IMR-90 (cell line): ENCODE data around the gene TNFRSF17. TPM values are rescaled to one million over a fixed set of nuclear protein-coding genes. Genes with fewer than 3 reads are reported as not detected.

Source experiments
- ATAC-seq: fragments of 200-7000 bp; cut with Tn5 transposase; 2 replicates; pipeline ENCODE4 v1.9.1; 2020; ENCODE audit warnings: low read depth, mild to moderate bottlenecking, moderate library complexity
- BruUV-seq: library from RNA; stranded (reverse); fragments of 400-500 nt; replicated peaks from 2 replicates; lab custom pipeline; 2021; lab: Mats Ljungman, UMichigan
- CTCF ChIA-PET: fragments of 300-600 bp; formaldehyde crosslinking; extraction: SDS; loops from one replicate; lab custom pipeline; 2021; ENCODE audit warnings: antibody characterized with exemption; lab: Yijun Ruan, JAX
- POLR2A ChIA-PET: fragments of 300-600 bp; sonication (Branson Sonifier 250); formaldehyde crosslinking; loops from one replicate; lab custom pipeline; 2022; ENCODE audit warnings: antibody characterized with exemption; ENCODE audit not compliant: unreplicated experiment; lab: Charles Lee
- DNase-seq: peaks from one replicate; pipeline ENCODE4 v3.0.0; 2013
- H2AFZ ChIP-seq: replicated peaks from 2 replicates; pipeline ENCODE3; 2013; ENCODE audit warnings: low read length, mild to moderate bottlenecking; ENCODE audit not compliant: poor library complexity
- H2AK5ac ChIP-seq: 2 replicates; pipeline ENCODE4 v1.6.1; 2013; ENCODE audit warnings: low read depth, low read length, inconsistent platforms
- H2AK9ac ChIP-seq: replicated peaks from 2 replicates; pipeline ENCODE3; 2013; ENCODE audit warnings: mild to moderate bottlenecking, low read depth, low read length, moderate library complexity; ENCODE audit not compliant: poor library complexity
- H2BK120ac ChIP-seq: 2 replicates; pipeline ENCODE4 v1.6.1; 2013; ENCODE audit warnings: low read depth, low read length, inconsistent platforms
- H2BK15ac ChIP-seq: 3 replicates; pipeline ENCODE4 v1.6.1; 2013; ENCODE audit warnings: low read depth, low read length, inconsistent platforms
- H2BK20ac ChIP-seq: 2 replicates; pipeline ENCODE4 v1.6.1; 2013; ENCODE audit warnings: low read depth, mild to moderate bottlenecking, inconsistent platforms, low read length, moderate library complexity
- H2BK5ac ChIP-seq: 2 replicates; pipeline ENCODE4 v1.6.1; 2013; ENCODE audit warnings: mild to moderate bottlenecking, low read depth, low read length, inconsistent platforms; ENCODE audit not compliant: poor library complexity, severe bottlenecking
- H3K14ac ChIP-seq: replicated peaks from 2 replicates; pipeline ENCODE4 v1.6.1; 2013; ENCODE audit warnings: low read depth, low read length, inconsistent platforms
- H3K18ac ChIP-seq: 2 replicates; pipeline ENCODE4 v1.6.1; 2013; ENCODE audit warnings: low read depth, low read length, control low read depth
- H3K23ac ChIP-seq: 2 replicates; pipeline ENCODE4 v1.6.1; 2013; ENCODE audit warnings: low read depth, low read length, inconsistent platforms
- H3K27ac ChIP-seq: 2 replicates; pipeline ENCODE4 v1.5.1; 2013; ENCODE audit warnings: mild to moderate bottlenecking, control low read depth, low read length; ENCODE audit not compliant: insufficient read depth
- H3K27me3 ChIP-seq: 2 replicates; pipeline ENCODE4 v1.6.1; 2013; ENCODE audit warnings: low read length; ENCODE audit not compliant: control insufficient read depth, insufficient read depth
- H3K36me3 ChIP-seq: 2 replicates; pipeline ENCODE4 v1.6.1; 2013; ENCODE audit warnings: low read length, mixed read lengths; ENCODE audit not compliant: control insufficient read depth, insufficient read depth
- H3K4ac ChIP-seq: 2 replicates; pipeline ENCODE4 v1.6.1; 2013; ENCODE audit warnings: low read depth, low read length, inconsistent platforms
- H3K4me1 ChIP-seq: 2 replicates; pipeline ENCODE4 v1.6.1; 2013; ENCODE audit warnings: low read length, mixed read lengths; ENCODE audit not compliant: control insufficient read depth, insufficient read depth
- H3K4me2 ChIP-seq: 2 replicates; pipeline ENCODE4 v1.6.1; 2013; ENCODE audit warnings: low read depth, mild to moderate bottlenecking, control low read depth, low read length, moderate library complexity
- H3K4me3 ChIP-seq: 2 replicates; pipeline ENCODE4 v1.5.1; 2013; ENCODE audit warnings: low read depth, mild to moderate bottlenecking, control low read depth, low read length, moderate library complexity; ENCODE audit not compliant: insufficient read depth
- H3K56ac ChIP-seq: 2 replicates; pipeline ENCODE4 v1.6.1; 2013; ENCODE audit warnings: low read length, inconsistent platforms; ENCODE audit not compliant: insufficient read depth; ENCODE audit errors: extremely low read depth
- H3K79me1 ChIP-seq, 2 experiments: 2 replicates each; pipeline ENCODE4 v1.6.1; 2013; ENCODE audit warnings: low read length in 2 of 2, inconsistent platforms in 1 of 2, low read depth in 1 of 2
- H3K9ac ChIP-seq: 2 replicates; pipeline ENCODE4 v1.6.1; 2013; ENCODE audit warnings: low read depth, low read length, control low read depth
- H3K9me1 ChIP-seq: 2 replicates; pipeline ENCODE4 v1.6.1; 2013; ENCODE audit warnings: low read length, inconsistent platforms; ENCODE audit not compliant: insufficient read depth
- H3K9me3 ChIP-seq: 2 replicates; pipeline ENCODE4 v1.6.1; 2013; ENCODE audit warnings: low read length; ENCODE audit not compliant: control insufficient read depth, insufficient read depth
- H4K20me1 ChIP-seq: 2 replicates; pipeline ENCODE4 v1.6.1; 2013; ENCODE audit warnings: low read length, inconsistent platforms; ENCODE audit not compliant: insufficient read depth
- H4K5ac ChIP-seq: 2 replicates; pipeline ENCODE4 v1.6.1; 2013; ENCODE audit warnings: mild to moderate bottlenecking, low read depth, low read length, control low read depth
- H4K8ac ChIP-seq, 2 experiments: 2 replicates each; pipeline ENCODE4 v1.6.1; 2013; ENCODE audit warnings: low read depth in 2 of 2, low read length in 2 of 2, control low read depth in 1 of 2, inconsistent platforms in 1 of 2
- H4K91ac ChIP-seq: 2 replicates; pipeline ENCODE4 v1.6.1; 2013; ENCODE audit warnings: low read depth, low read length, inconsistent platforms; ENCODE audit not compliant: insufficient read depth
- CEBPB ChIP-seq: IDR thresholded peaks from 2 replicates; pipeline ENCODE4 v1.6.1; 2012; ENCODE audit warnings: low read depth, low read length, improper control_type of control experiment
- POLR2A ChIP-seq: IDR thresholded peaks from 2 replicates; pipeline ENCODE4 v1.6.1; 2012; ENCODE audit warnings: mild to moderate bottlenecking, low read depth, low read length
- WGBS, 2 experiments: methylation state at CpG; one replicate each; pipeline versions ENCODE4 v1.1.5 to v1.1.7; 2013; ENCODE audit warnings: missing lambda C conversion rate in 2 of 2; ENCODE audit not compliant: insufficient read length in 1 of 2; ENCODE audit errors: extremely low coverage in 2 of 2; 5-methylcytosine and 5-hydroxymethylcytosine counted together
- dilution Hi-C: fragments of 300-500 bp; cut with HindIII; formaldehyde crosslinking; loops from one replicate; pipeline ENCODE4 v1.14.3; 2018; ENCODE audit warnings: low sequenced_read_pairs; ENCODE audit not compliant: unreplicated experiment
- in situ Hi-C: fragments of 300-500 bp; cut with MboI; formaldehyde crosslinking; loops from 3 replicates; pipeline ENCODE4 v1.14.3; 2019; ENCODE audit warnings: low sequenced_read_pairs, inconsistent platforms, mixed read lengths
- intact Hi-C: fragments of 100-400 bp; cut with micrococcal nuclease; formaldehyde crosslinking; loops from 2 replicates; pipeline ENCODE4 v1.10.0; 2022
- polyA plus RNA-seq, 3 experiments: library from polyadenylated mRNA; depleted of rRNA; stranded (reverse); fragments of >200 nt; gene quantifications; 2 replicates each; pipeline ENCODE4 v1.2.3, GENCODE V29; 2012; ENCODE audit warnings: low replicate concordance in 1 of 3
- total RNA-seq: library from RNA; depleted of rRNA; stranded (reverse); fragments of >200 nt; gene quantifications from 2 replicates; pipeline ENCODE4 v1.2.3, GENCODE V29; 2012

TNFRSF17 gene
- total and polyA plus RNA-seq, 2 of the 4 experiments (the other 2 are of a cell fraction), result not detected

DNA sequence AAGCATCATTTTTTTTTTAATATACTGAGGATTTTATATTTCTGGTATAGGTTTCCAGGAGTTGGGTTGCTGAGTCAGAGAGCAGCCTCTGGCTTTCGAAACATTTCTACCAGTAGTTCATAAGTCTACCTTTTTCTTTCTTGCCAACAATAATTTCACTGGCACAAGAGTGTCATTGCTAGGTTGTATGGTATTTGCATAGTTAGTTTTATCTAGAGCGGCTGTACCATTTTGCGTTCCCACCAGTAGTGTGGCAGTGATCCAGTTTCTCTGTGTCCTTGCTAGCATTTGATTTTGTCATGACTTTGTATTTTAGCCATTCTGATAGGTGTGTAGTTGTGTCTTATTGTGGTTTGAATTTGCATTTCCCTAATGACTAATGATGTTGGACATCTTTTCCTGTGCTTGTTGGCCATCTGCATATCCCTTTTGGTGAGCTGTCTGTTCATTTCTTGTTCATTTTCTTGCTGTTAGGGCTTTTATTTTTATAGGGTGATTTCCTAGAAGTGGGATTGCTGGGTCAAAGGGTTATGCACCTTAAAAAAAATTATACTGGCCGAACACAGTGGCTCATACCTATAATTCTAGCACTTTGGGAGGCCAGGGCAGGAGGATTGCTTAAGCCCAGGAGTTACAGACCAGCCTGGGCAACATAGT is 51.4 kb downstream of the TNFRSF17 start:
- DNase-seq (peak; percentile 51), ATAC-seq (no peak)
- TF ChIP-seq CEBPB (0 out of 2 replicates have a peak, but pooled peaks have one; percentile 21), POLR2A (no peak)
- H2BK5ac ChIP-seq, result no peak overlapping the region
- 80% methylated on average over 2 of the region's 4 CpGs; no CpG with 5 or more reads in 1 of the 2 experiments for WGBS, 2 experiments
- H2BK120ac ChIP-seq, result no peak overlapping the region
- ChIA-PET CTCF (no interaction called here), POLR2A (no interaction called here)
- peaks cover 10% of the 10 kb centered on the region for H3K4me1 ChIP-seq
- H3K9me1 ChIP-seq, result peaks cover 2% of the 10 kb centered on the region; the same call in 1 of the 2 replicates
- H3K56ac ChIP-seq, result no peak overlapping the region
- peaks cover 4 to 13% of the 10 kb centered on the region in 2 experiments; a peak in 3 of 4 replicates for H3K79me1 ChIP-seq
- no peak overlapping the region for H4K8ac ChIP-seq
- H3K27ac ChIP-seq, result no peak overlapping the region
- no peaks in the 10 kb centered on the region for H3K36me3 ChIP-seq
- BruUV-seq, result no TSS peak
- H2AK5ac ChIP-seq, result no peak overlapping the region
- H3K27me3 ChIP-seq, result no peaks in the 10 kb centered on the region
- H3K4ac ChIP-seq, result no peak overlapping the region
- in situ Hi-C loops (no loop called here), intact Hi-C loops (loop anchor here (5.0 kb wide), 3 partner anchors 39 to 104 kb away; partner anchors contain the start of gene SNX29), dilution Hi-C loops (no loop called here)
- H3K4me2 ChIP-seq, result no peak overlapping the region; the same call in 1 of the 2 replicates
- H3K18ac ChIP-seq, result no peak overlapping the region; the same call in 1 of the 2 replicates
- no peak overlapping the region for H3K9ac ChIP-seq
- H2AFZ ChIP-seq, result no peak overlapping the region
- no peaks in the 10 kb centered on the region for H3K9me3 ChIP-seq
- H3K23ac ChIP-seq, result peak overlapping the region; percentile 36; the same call in 1 of the 2 replicates
- no peak overlapping the region for H4K5ac ChIP-seq
- no peaks in the 10 kb centered on the region for H4K20me1 ChIP-seq
- H2BK15ac ChIP-seq, result no peak overlapping the region
- H3K14ac ChIP-seq, result no peak overlapping the region
- H2BK20ac ChIP-seq, result no peak overlapping the region
- H3K4me3 ChIP-seq, result no peak overlapping the region
- H2AK9ac ChIP-seq, result no peak overlapping the region
- no peak overlapping the region for H4K91ac ChIP-seq
